HCT116 (cell line): ENCODE data around the gene ADGRE3.

Source experiments
- EZH2 ChIP-seq: fragments of 200-600 bp; sonication (generic); IDR thresholded peaks from 2 replicates; pipeline ENCODE4 v1.6.1; 2017; ENCODE audit warnings: antibody characterized with exemption, mixed run types
- EZH2phosphoT487 ChIP-seq: fragments of 200-600 bp; IDR thresholded peaks from 2 replicates; pipeline ENCODE4 v1.6.1; 2018; ENCODE audit warnings: antibody characterized with exemption, borderline replicate concordance
- RAD21 ChIP-seq: IDR thresholded peaks from 2 replicates; pipeline ENCODE4 v1.6.1; 2012; ENCODE audit warnings: low read depth, mild to moderate bottlenecking
- TCF7L2 ChIP-seq: IDR thresholded peaks from 2 replicates; pipeline ENCODE4 v1.7.0; 2011; ENCODE audit warnings: borderline replicate concordance, inconsistent platforms; ENCODE audit not compliant: insufficient read depth, insufficient read length; ENCODE audit errors: extremely low read depth
- TF ChIP-seq, protein P1 (sequence below): IDR thresholded peaks from 2 replicates; pipeline ENCODE4 v1.6.1; 2011; ENCODE audit warnings: mild to moderate bottlenecking, low read length, moderate library complexity; ENCODE audit not compliant: insufficient replicate concordance; ENCODE audit errors: extremely low read depth
- TF ChIP-seq, protein P2 (sequence below), 3 experiments: fragments of 200-600 bp in 1 of 3; sonication (generic) in 1 of 3; IDR thresholded peaks in 2 of 3; conservative IDR thresholded peaks in 1 of 3; 2 replicates each; pipeline ENCODE4 v1.5.1; 2012 to 2017; ENCODE audit warnings: low read depth in 2 of 3, low read length in 2 of 3, antibody characterized with exemption in 1 of 3, borderline replicate concordance in 1 of 3, control low read depth in 1 of 3, mild to moderate bottlenecking in 1 of 3, mixed read lengths in 1 of 3, mixed run types in 1 of 3, moderate library complexity in 1 of 3; ENCODE audit not compliant: insufficient read depth in 1 of 3

DNA sequence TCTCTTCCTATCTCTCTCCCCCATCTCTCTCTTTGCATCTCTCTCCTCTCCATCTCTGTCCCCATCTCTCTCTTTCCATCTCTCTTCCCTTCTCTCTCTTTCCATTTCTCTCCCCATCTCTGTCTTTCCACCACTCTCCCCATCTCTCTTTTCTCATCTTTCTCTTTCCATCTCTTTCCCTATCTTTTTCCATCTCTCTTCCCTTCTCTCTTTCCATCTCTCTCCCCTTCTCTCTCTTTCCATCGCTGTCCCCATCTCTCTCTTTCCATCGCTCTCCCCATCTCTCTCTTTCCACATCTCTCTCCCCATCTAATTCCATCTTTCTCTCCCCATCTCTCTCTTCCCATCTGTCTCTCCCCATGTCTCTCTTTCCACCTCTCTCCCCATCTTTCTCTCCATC is 24.5 kb downstream of the ADGRE3 start:
- TF ChIP-seq TCF7L2 (no peak), EZH2 (no peak), EZH2phosphoT487 (no peak), RAD21 (no peak)
- TF ChIP-seq, protein P1, sequence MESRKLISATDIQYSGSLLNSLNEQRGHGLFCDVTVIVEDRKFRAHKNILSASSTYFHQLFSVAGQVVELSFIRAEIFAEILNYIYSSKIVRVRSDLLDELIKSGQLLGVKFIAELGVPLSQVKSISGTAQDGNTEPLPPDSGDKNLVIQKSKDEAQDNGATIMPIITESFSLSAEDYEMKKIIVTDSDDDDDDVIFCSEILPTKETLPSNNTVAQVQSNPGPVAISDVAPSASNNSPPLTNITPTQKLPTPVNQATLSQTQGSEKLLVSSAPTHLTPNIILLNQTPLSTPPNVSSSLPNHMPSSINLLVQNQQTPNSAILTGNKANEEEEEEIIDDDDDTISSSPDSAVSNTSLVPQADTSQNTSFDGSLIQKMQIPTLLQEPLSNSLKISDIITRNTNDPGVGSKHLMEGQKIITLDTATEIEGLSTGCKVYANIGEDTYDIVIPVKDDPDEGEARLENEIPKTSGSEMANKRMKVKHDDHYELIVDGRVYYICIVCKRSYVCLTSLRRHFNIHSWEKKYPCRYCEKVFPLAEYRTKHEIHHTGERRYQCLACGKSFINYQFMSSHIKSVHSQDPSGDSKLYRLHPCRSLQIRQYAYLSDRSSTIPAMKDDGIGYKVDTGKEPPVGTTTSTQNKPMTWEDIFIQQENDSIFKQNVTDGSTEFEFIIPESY = no peak
- TF ChIP-seq, protein P2, sequence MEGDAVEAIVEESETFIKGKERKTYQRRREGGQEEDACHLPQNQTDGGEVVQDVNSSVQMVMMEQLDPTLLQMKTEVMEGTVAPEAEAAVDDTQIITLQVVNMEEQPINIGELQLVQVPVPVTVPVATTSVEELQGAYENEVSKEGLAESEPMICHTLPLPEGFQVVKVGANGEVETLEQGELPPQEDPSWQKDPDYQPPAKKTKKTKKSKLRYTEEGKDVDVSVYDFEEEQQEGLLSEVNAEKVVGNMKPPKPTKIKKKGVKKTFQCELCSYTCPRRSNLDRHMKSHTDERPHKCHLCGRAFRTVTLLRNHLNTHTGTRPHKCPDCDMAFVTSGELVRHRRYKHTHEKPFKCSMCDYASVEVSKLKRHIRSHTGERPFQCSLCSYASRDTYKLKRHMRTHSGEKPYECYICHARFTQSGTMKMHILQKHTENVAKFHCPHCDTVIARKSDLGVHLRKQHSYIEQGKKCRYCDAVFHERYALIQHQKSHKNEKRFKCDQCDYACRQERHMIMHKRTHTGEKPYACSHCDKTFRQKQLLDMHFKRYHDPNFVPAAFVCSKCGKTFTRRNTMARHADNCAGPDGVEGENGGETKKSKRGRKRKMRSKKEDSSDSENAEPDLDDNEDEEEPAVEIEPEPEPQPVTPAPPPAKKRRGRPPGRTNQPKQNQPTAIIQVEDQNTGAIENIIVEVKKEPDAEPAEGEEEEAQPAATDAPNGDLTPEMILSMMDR (IDR thresholded peaks at IDR 0.05 in 2 of 3, conservative IDR thresholded peaks at IDR 0.05 in 1 of 3; ENCODE audit: borderline replicate concordance in 1 of 3, insufficient read depth in 1 of 3, low read depth in 2 of 3, low read length in 2 of 3) = no peak
